ENCODE results near the gene TTF2. TPM values are rescaled to one million over a fixed set of nuclear protein-coding genes. Genes with fewer than 3 reads are reported as not detected.

Gene TTF2
- total and polyA plus RNA-seq, 9 of the 15 experiments (the other 6 are each of a cell fraction or from before 2014, with no cell fraction given), result 9.4 to 71.1 (median 42.1) TPM

DNA sequence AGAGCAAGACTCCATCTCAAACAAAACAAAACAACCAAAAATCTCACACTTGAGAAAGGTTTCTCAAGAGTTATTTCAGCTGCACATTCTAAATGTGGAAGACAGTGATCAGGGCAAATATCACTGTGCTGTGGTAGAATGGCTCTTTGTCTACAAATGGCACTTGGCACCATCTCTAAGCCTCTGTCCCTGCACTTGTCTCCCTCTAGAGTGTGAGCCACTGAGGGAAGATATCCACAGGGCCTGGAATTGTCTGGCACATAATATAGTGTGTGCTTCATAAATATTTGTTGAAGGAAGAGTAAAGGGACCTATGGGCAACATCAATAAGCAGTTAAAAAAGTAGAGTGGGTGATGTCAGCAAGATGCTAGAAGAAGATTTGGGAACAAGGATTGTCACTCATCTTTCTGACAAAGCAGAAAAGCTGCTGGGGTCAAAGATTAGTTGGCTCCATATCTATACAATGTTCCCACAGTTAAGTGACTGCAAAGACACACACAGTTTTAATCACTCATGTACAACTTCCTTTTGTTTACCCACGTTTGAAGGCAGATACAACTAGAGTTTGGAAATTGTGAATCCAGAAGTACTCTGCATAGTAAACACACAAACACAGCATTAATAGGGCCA lies 39.5 kb upstream of the TTF2 start (continued):
- TF ChIP-seq, protein P1, sequence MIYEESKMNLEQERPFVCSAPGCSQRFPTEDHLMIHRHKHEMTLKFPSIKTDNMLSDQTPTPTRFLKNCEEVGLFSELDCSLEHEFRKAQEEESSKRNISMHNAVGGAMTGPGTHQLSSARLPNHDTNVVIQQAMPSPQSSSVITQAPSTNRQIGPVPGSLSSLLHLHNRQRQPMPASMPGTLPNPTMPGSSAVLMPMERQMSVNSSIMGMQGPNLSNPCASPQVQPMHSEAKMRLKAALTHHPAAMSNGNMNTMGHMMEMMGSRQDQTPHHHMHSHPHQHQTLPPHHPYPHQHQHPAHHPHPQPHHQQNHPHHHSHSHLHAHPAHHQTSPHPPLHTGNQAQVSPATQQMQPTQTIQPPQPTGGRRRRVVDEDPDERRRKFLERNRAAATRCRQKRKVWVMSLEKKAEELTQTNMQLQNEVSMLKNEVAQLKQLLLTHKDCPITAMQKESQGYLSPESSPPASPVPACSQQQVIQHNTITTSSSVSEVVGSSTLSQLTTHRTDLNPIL (CRISPR knock-in tag; IDR thresholded peaks at IDR 0.05), result no peak
- no peak for TF ChIP-seq ZKSCAN1 (IDR thresholded peaks at IDR 0.05; ENCODE audit: low read depth, low read length)
- TF ChIP-seq, protein P2, sequence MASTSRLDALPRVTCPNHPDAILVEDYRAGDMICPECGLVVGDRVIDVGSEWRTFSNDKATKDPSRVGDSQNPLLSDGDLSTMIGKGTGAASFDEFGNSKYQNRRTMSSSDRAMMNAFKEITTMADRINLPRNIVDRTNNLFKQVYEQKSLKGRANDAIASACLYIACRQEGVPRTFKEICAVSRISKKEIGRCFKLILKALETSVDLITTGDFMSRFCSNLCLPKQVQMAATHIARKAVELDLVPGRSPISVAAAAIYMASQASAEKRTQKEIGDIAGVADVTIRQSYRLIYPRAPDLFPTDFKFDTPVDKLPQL (IDR thresholded peaks at IDR 0.05; ENCODE audit: extremely low read depth, insufficient read length), result no peak
- TF ChIP-seq MCM5 (IDR thresholded peaks at IDR 0.05; ENCODE audit: low read depth), result no peak
- no peak for TF ChIP-seq SIN3A (IDR thresholded peaks at IDR 0.05; ENCODE audit: borderline replicate concordance in 2 of 2, control insufficient read depth in 1 of 2, low read depth in 2 of 2, low read length in 2 of 2)
- TF ChIP-seq, protein P3, sequence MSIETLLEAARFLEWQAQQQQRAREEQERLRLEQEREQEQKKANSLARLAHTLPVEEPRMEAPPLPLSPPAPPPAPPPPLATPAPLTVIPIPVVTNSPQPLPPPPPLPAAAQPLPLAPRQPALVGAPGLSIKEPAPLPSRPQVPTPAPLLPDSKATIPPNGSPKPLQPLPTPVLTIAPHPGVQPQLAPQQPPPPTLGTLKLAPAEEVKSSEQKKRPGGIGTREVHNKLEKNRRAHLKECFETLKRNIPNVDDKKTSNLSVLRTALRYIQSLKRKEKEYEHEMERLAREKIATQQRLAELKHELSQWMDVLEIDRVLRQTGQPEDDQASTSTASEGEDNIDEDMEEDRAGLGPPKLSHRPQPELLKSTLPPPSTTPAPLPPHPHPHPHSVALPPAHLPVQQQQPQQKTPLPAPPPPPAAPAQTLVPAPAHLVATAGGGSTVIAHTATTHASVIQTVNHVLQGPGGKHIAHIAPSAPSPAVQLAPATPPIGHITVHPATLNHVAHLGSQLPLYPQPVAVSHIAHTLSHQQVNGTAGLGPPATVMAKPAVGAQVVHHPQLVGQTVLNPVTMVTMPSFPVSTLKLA (conservative IDR thresholded peaks at IDR 0.05), result no peak
- no peak for TF ChIP-seq HDAC2 (IDR thresholded peaks at IDR 0.05)
- no peak for TF ChIP-seq CTBP1 (IDR thresholded peaks at IDR 0.05; ENCODE audit: borderline replicate concordance)
- TF ChIP-seq GABPB1 (CRISPR knock-in tag; IDR thresholded peaks at IDR 0.05), result no peak
- TF ChIP-seq, protein P4, sequence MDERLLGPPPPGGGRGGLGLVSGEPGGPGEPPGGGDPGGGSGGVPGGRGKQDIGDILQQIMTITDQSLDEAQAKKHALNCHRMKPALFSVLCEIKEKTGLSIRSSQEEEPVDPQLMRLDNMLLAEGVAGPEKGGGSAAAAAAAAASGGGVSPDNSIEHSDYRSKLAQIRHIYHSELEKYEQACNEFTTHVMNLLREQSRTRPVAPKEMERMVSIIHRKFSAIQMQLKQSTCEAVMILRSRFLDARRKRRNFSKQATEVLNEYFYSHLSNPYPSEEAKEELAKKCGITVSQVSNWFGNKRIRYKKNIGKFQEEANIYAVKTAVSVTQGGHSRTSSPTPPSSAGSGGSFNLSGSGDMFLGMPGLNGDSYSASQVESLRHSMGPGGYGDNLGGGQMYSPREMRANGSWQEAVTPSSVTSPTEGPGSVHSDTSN (CRISPR knock-in tag; IDR thresholded peaks at IDR 0.05; ENCODE audit: low read depth), result no peak
- TF ChIP-seq, protein P4 (tag; conservative IDR thresholded peaks at IDR 0.05; ENCODE audit: low read depth), result peak; percentile 71
- 0 out of 2 replicates have a peak, but pooled peaks have one; percentile 16 for TF ChIP-seq SOX6 (IDR thresholded peaks at IDR 0.05)
- no peak for TF ChIP-seq KLF13 (tag; IDR thresholded peaks at IDR 0.05; ENCODE audit: borderline replicate concordance, low read depth)
- no peak for TF ChIP-seq CBX3 (IDR thresholded peaks at IDR 0.05; ENCODE audit: borderline replicate concordance in 1 of 2, low read length in 2 of 2)
- TF ChIP-seq POLR2H (tag; IDR thresholded peaks at IDR 0.05; ENCODE audit: low read depth), result no peak
- peak; percentile 89 for TF ChIP-seq ZKSCAN8 (CRISPR knock-in tag; IDR thresholded peaks at IDR 0.05)
- no peak for TF ChIP-seq DDX20 (tag; IDR thresholded peaks at IDR 0.05; ENCODE audit: low read depth)
- TF ChIP-seq FIP1L1 (IDR thresholded peaks at IDR 0.05; ENCODE audit: low read depth, low read length, poor library complexity, severe bottlenecking), result no peak
- TF ChIP-seq FOXA1 (IDR thresholded peaks at IDR 0.05; ENCODE audit: borderline replicate concordance), result no peak
- TF ChIP-seq RAD21 (CRISPR knock-in tag; conservative IDR thresholded peaks at IDR 0.05 in 1 of 2, IDR thresholded peaks at IDR 0.05 in 1 of 2), result no peak
- no peak for TF ChIP-seq TCF7 (IDR thresholded peaks at IDR 0.05; ENCODE audit: borderline replicate concordance)
- no peak for TF ChIP-seq XRCC4 (IDR thresholded peaks at IDR 0.05; ENCODE audit: extremely low read depth, insufficient read depth, insufficient read length)

Data from K562 (cell line).